Umbilical cord (tissue), 2 donors: Measurements from ENCODE around the gene AEBP1. TPM values are rescaled to one million over a fixed set of nuclear protein-coding genes. Genes with fewer than 3 reads are reported as not detected.

Experiments
- DNase-seq: peaks from one replicate; pipeline ENCODE4 v3.0.0-alpha.2; 2015; ENCODE audit warnings: low spot score
- total RNA-seq: library from RNA; depleted of rRNA; stranded (reverse); fragments of >200 nt; gene quantifications from one replicate; pipeline ENCODE4 v1.2.3, GENCODE V29; 2014; ENCODE audit warnings: low replicate concordance; ENCODE audit not compliant: insufficient read depth

AEBP1 gene
- total RNA-seq, 1 donor from 2014 or later, result 77.0 TPM

GRCh38 chr7:44066494-44067063, 37.6 kb upstream of the AEBP1 start:
- DNase-seq, result no peak

DNA sequence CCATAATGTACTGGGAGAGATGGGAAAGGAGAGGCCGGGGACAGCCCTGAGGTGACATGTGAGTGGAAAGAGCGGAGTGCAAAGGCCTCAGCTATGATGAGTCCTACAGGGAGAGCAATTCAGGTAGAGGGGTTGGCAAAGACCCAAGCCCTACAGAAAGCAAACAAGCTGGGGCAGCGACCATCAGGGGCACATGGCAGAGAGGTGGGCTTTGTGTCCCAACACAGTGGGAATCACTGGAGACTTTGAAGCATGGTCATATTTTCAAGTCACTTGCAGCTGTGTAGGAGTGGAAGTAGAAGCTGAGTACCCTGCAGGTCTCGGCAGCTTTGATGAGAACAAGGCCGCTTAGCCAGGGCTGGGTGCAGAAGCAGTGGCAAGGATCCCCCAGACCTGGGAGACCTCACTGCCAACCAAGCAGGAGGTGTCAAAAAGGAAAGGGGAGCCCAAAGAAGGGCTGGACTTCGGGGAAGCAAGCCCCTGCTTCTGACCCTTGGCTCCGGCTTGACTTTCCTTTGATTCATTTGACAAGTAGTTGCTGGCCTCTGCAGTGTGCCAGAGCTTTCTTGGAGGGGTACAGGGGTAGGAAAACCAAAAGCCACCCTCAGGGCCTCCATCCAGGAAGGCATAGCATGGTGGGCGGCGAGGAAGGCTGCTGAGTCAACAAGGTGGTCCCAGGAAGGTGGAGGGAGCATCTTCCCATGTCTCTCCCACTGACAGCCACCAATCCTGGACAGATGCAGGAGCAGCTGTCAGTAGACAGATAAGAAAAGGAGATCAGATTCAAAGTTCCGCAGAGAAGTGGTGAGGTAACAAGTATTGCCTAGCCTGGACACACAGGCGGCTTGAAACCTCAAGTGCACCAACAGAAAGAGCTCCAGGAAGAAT, 36.8 kb upstream of the AEBP1 start:
- no peak for DNase-seq

DNA sequence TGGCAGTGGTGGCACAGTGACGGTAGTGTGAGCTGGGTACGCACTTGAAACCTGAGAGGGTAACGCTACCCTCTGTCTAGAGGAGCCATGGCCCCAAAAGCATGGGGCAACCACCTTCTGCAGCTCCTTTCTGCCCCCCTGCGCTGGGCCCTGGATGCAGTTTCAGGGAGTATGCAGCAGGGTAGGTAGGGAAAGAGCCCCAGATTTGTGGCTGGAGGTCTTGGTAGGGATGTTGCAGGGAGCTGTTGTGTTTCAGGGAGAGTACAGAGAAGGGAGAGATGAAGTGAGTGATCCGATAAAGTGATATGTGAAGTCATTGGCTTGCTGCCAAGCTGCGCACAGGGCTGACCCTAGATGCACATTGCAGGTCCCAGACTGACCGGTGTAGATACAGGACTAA, 36.1 kb upstream of the AEBP1 start:
- no peak for DNase-seq

- DNase-seq, result no peak
Observed at GRCh38 chr7:44071726-44072363, 32.3 kb upstream of the AEBP1 start.

DNA sequence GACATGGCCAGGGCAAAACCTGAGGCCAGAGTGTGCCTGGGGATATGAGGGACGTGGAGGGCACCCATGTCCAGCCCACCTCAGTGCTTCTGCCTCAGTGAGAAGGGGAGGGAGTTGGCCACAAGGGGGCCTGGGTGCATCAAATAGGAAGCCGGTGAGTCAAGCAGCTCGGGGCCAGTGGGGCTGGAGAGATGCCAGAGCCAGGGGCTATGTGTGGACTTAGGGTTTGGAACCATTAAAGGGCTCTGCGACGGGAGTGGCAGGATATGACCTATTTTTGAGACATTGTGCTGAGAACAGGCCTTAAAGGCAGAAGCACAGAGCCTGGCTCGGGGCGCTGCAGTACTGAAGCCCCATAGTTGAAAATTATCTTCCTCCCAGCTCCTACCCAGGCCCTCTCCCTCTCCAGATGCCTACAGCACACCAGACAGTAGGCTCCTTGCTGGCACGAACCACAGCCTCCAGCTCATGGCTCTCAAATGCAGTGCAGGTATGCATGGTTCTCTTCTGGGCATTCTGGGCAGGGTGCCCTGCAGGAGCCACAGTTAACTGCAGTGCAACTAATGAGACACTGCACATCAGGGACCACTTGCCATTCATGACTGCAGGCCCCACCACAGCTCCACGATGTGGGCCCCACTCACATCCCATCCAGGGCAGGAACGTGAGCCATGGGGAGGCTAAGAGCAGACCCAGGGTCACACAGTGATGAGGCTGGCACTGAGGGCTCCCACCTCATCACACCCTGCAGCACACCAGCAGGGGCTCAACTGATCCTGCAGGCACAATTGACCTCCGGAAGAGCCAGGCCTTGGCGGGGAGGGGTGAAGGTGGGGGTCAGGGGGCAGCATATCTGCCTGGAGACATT, 31.5 kb upstream of the AEBP1 start:
- peak; percentile 84 for DNase-seq

- no peak for DNase-seq
Observed at GRCh38 chr7:44073664-44074348, 30.3 kb upstream of the AEBP1 start.

DNA sequence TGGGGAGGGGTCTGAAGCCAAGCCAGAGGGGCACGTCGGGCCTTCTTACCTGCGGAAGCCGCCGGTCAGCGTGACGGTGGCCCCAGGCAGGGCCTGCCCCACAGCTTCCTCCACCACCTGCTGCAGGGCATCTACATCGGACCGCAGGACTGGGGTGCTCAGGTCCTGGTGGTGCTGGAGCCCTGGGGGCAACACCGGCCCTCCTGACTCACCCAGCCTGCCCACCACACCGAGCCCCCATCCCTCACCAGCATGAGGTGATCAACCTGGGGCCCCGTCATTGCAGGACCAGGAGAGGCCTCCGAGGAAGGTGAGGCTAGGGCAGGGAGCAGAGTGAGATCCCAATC, 29.8 kb upstream of the AEBP1 start:
- no peak for DNase-seq

DNA sequence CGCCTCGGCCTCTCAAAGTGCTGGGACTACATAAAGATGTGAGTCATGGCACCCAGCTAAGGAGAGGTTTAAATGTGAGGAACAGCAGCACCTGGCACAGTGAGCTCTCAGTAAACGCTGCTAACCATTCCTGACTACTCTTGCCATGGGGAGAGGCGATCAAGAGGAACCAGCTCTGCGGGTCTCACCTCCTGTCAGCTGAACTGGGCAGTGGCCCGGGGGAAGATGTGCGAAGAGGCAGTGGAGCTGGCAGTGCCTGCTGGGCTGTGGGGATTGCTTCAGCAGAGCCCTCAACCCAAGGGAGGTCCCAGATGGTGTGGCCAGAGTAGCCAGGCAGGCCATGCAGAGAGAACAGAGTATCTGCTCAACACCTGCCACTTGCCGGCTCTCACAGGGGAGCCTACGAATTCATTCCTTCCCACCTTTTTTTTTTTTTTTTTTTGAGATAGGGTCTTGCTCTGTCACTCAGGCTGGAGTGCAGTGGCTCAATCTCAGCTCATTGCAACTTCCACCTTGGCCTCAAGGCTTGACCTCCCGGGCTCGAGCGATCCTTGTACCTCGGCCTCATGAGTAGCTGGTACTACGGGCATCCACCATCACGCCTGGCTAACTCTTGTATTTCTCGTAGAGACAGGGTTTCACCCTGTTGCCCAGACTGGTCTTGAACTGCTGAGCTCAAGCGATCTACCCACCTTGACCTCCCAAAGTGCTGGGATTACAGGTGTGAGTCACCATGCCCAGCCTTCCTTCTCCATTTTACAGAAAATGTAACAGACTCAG, 28.7 kb upstream of the AEBP1 start:
- no peak for DNase-seq

GRCh38 chr7:44076101-44076895, 27.8 kb upstream of the AEBP1 start:
- DNase-seq, result no peak

DNA sequence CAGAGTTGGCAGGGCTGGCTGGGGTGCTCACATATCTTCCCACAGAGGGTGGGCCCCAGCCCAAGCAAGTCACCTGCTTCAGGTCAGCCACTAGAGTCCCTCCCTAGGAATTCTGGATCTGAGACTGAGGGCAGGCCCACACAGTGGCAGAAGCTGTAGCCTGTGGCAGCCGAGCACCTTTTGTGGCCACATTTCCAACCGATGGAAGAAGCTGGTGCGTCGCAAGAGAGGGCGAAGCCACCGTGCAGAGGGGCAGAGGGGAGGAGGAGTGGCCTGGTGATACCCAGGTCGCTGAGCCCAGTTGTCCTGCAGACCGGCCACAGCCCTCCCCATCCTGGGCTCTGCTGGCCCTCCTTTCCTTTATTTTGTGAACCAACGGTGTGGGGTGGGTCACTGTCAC, 27.1 kb upstream of the AEBP1 start:
- no peak for DNase-seq

DNA sequence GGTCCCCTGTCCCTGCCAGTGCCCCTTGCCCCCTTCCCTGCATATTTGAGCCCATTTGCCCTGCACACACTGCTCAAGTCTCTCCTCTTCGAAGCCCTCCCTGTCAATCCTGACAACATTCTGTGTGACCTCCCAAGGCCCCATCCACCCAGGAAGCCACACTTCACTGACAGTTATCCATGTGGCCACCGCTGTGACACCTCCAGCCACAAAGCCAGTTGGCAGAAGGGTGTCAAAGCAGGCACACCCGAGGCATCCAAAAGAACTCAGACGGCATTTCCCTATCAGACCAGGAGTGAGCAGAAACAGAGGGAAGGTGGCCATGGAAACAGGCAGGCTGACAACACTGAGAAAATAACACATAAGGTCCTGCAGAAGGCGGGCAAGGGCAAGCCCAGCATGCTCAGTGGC, 26.5 kb upstream of the AEBP1 start:
- no peak for DNase-seq

DNA sequence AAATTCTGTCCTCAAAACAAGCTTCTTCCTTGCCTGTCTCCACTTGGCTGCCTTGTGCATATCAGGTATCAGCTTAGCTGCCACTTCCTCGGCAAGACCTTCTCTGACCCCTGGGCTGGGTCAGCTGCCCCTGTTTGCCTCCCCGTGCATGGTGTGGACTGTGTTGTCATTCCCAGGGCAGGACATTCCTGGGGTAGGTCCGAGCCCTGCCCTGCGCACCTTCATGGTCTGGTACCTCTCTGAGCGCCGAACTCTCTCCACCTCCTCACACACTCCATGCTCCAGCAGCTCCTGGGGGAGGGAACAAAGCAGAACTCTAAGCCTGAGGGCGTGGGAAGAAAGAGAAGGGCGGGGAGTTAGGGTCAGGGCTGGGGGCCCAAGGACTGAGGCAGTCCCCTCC, 25.6 kb upstream of the AEBP1 start:
- DNase-seq, result no peak

DNA sequence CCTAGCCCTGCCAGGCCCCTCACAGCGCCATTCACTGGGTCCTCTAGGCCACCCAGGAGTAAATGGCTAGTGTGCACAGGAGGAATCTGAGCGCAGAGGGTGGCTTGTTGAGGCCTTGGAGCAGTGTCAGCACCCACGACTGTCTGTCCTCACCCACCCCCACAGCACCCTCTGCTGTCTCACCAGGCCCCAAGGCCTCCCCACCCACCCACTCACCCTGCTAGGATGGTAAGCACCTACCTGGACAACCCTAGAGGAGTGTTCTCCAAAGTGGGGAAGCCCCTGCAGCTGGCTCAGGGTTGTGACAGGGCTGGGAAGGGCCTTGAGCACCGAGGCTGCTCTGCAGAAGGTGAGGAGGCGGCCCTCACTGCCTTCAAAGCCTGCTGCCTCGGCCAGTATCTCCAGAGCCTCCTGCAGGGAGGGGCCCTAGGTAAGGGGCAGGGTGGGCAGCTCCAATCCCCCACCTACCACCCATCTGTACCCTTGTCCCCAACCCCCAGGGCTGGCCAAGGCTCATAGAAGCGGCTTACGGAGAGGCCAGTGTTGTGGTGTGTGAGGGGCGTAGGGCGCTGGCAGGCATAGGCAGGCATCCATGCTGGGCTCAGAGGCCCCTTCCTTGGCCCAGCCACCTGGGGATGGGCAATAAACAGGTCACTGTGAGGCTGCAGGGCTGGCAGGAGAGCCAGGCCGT, 24.7 kb upstream of the AEBP1 start:
- no peak for DNase-seq

DNA sequence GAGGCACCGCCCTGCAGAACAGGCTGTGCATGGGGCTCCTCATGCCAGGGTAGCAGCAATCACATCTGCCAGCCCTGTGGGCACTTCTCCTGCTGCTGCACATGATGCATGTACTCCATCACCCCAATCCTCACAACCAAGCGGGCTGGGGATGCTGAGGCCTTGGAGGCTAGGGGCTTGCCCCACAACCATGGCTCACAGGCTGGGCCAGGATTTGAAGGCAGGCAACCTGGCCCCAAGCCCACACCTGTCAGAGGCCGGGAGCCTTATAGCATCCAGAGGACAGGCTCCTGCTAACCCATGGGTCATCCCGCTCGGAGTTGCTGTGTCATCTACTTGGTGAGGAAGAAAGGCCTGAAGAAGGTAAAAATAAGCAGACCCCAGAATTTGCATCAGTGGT, 24.0 kb upstream of the AEBP1 start:
- DNase-seq, result no peak

- DNase-seq, result no peak
Observed at GRCh38 chr7:44080686-44081265, 23.4 kb upstream of the AEBP1 start.

- no peak for DNase-seq
Observed at GRCh38 chr7:44081266-44081748, 22.8 kb upstream of the AEBP1 start.

GRCh38 chr7:44082541-44083207, 21.5 kb upstream of the AEBP1 start:
- peak; percentile 100 for DNase-seq

GRCh38 chr7:44083796-44084195, 20.3 kb upstream of the AEBP1 start:
- no peak for DNase-seq
